Right lobe of liver (tissue), 6 donors: Measurements from ENCODE around the gene BAIAP2L2. TPM values are rescaled to one million over a fixed set of nuclear protein-coding genes. Genes with fewer than 3 reads are reported as not detected.

Source experiments
- ATAC-seq, 4 donors: fragments of 200-7000 bp; cut with Tn5 transposase; one replicate each; pipeline ENCODE4 v1.9.1; 2020; ENCODE audit warnings: mild to moderate bottlenecking in 4 of 4, moderate library complexity in 4 of 4
- DNase-seq, 3 donors: peaks; one replicate each; pipeline ENCODE4 v3.0.0-alpha.2; 2020
- H3K27ac ChIP-seq, 3 donors: fragments of 200-600 bp; one replicate each; pipeline ENCODE4 v1.8.0; 2022
- H3K27me3 ChIP-seq, 2 donors: fragments of 200-600 bp; one replicate each; pipeline ENCODE4 v1.8.0; 2022
- H3K36me3 ChIP-seq, 4 donors: fragments of 200-600 bp; sonication (generic) in 1 of 4; one replicate each; pipeline versions ENCODE4 v1.5.1 to v1.8.0; 2017 to 2022; ENCODE audit warnings: control low read depth in 1 of 4
- H3K4me1 ChIP-seq, 4 donors: fragments of 200-600 bp; sonication (generic) in 1 of 4; one replicate each; pipeline versions ENCODE4 v1.5.1 to v1.8.0; 2017 to 2022; ENCODE audit warnings: control low read depth in 1 of 4
- H3K4me3 ChIP-seq, 3 donors: fragments of 200-600 bp; one replicate each; pipeline ENCODE4 v1.8.0; 2022
- H3K9me3 ChIP-seq, 4 donors: fragments of 200-600 bp; sonication (generic) in 1 of 4; one replicate each; pipeline versions ENCODE4 v1.5.1 to v1.8.0; 2017 to 2022; ENCODE audit warnings: control low read depth in 1 of 4
- POLR2A ChIP-seq: fragments of 450-650 bp; IDR thresholded peaks from one replicate; pipeline ENCODE4 v1.6.1; 2017; ENCODE audit warnings: antibody characterized with exemption, mild to moderate bottlenecking
- WGBS: methylation state at CpG from one replicate; pipeline ENCODE4 v1.1.6; 2018; ENCODE audit warnings: low coverage, low lambda C conversion rate; ENCODE audit not compliant: insufficient coverage; ENCODE audit errors: missing lambda C conversion rate; 5-methylcytosine and 5-hydroxymethylcytosine counted together
- intact Hi-C, 2 donors: fragments of 100-400 bp; cut with DNase I; formaldehyde crosslinking; loops; one replicate each; pipeline versions ENCODE4 v1.11.2 to v1.14.1; 2022
- total RNA-seq, 6 experiments: library from RNA; depleted of rRNA in 2 of 6; stranded (reverse); fragments of >200 nt in 2 of 6; fragmentation: NEBNext Ultra II Directional in 3 of 6; extraction: Animal tissue kit (Norgen Biotek cat#: 25700) in 3 of 6; gene quantifications; one replicate each; pipeline versions ENCODE4 v1.1.0 to v1.2.4, GENCODE V29; 2016 to 2023
- TF ChIP-seq, protein P1 (sequence below), 4 donors: fragments of 200-600 bp in 3 of 4; fragments of 450-650 bp in 1 of 4; IDR thresholded peaks; one replicate each; pipeline versions ENCODE4 v1.5.1 to v1.8.0; 2016 to 2022; ENCODE audit warnings: antibody characterized with exemption in 4 of 4, mild to moderate bottlenecking in 2 of 4
- donor health status: DM: no; HTN: yes; CAD: no.
- donor health status: DM: no; HTN: no; CAD: no.
- donor health status: DM: no; HTN: no; CAD: no.
- donor health status: DM: no; HTN: yes; CAD: no.
- donor health status: DM: no; HTN: yes; CAD: no.

BAIAP2L2 gene
- total RNA-seq, 6 experiments from 2014 or later = 0.79 to 5.0 (median 1.4) TPM

DNA sequence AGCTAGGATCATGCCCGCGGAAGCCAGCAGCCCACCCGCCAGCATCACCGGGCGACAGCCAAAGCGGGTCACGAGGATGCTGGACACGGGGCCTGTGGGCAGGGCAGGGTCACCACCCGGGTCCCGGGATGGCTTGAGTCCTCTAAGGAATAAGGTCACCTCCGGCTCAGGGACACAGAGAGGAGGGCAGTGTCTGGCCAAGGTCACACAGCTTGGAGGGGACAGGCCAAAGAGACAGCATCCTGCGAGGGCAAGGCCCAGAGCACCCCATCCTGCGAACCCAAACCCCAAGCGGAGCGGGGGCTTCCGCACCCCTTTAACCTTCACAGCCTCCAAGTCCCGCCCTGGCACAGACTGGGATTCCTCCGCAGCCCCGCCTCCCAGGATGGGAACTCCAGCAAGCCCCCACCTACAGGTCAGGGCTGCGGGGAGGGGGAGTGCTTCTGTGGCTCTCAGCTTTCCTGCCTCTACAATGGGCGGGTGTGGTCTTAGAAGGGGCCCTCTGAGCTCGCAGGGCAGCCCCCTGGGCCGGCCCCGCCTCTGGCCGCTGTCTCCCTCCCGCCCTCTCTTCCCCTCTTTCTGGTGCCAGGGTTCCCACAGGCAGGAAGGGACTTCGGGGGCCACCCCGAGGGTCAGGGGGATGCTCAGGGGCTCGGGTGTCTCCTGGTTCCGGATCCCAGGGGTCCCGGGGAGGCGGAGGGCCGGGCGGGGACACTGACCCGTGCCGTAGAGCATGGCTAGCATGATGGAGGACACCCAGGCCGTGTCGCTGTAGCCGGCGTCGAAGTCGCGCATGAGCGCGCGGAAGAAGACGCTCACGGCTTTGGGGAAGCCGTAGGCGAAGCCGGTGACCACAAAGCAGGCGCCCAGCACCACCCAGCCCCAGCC is 28.3 kb downstream of the BAIAP2L2 start:
- intact Hi-C loops = no loop called here
- peaks cover 0 to 5% (median 0%) of the 10 kb centered on the region in 4 donors for H3K4me1 ChIP-seq
- peak; percentile 15 to 51 (median 45) for DNase-seq
- WGBS = 30% methylated on average over 2 of the region's 52 CpGs
- H3K9me3 ChIP-seq = no peaks in the 10 kb centered on the region
- ATAC-seq = no peak
- no peaks in the 10 kb centered on the region for H3K27me3 ChIP-seq
- H3K36me3 ChIP-seq = no peaks in the 10 kb centered on the region
- no peak overlapping the region for H3K27ac ChIP-seq
- no peak for TF ChIP-seq POLR2A
- TF ChIP-seq, protein P1, sequence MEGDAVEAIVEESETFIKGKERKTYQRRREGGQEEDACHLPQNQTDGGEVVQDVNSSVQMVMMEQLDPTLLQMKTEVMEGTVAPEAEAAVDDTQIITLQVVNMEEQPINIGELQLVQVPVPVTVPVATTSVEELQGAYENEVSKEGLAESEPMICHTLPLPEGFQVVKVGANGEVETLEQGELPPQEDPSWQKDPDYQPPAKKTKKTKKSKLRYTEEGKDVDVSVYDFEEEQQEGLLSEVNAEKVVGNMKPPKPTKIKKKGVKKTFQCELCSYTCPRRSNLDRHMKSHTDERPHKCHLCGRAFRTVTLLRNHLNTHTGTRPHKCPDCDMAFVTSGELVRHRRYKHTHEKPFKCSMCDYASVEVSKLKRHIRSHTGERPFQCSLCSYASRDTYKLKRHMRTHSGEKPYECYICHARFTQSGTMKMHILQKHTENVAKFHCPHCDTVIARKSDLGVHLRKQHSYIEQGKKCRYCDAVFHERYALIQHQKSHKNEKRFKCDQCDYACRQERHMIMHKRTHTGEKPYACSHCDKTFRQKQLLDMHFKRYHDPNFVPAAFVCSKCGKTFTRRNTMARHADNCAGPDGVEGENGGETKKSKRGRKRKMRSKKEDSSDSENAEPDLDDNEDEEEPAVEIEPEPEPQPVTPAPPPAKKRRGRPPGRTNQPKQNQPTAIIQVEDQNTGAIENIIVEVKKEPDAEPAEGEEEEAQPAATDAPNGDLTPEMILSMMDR (IDR thresholded peaks at IDR 0.05) = no peak
- H3K4me3 ChIP-seq = no peak overlapping the region

DNA sequence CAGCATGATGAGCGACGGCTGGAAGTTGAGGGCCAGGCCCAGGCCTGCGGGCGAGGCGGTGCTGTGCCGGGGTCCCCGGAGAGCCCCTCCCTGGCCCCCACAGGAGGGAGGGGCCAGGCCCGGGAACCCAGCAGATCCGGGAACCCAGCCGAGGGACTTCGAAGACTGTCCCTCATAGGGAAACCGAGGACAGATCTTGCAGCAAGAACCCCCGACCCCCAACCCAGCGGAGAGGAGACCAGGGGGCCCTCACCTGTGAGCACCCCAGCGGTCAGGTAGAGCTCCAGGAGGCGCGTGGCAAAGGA is 28.9 kb downstream of the BAIAP2L2 start:
- Histone ChIP-seq H3K9me3 (no peaks in the 10 kb centered on the region), H3K4me3 (peak overlapping the region in 1 of 3 donors; percentile 31), H3K27me3 (no peaks in the 10 kb centered on the region), H3K27ac (no peak overlapping the region), H3K36me3 (no peaks in the 10 kb centered on the region), H3K4me1 (peaks cover 0 to 5% (median 0%) of the 10 kb centered on the region in 4 donors)
- intact Hi-C loops = no loop called here
- no CpG with 5 or more reads among the region's 17 CpGs for WGBS
- DNase-seq = peak in 2 of 3 donors; percentile 21 to 55
- ATAC-seq = no peak
- TF ChIP-seq POLR2A = no peak
- TF ChIP-seq, protein P1 (IDR thresholded peaks at IDR 0.05) = no peak

DNA sequence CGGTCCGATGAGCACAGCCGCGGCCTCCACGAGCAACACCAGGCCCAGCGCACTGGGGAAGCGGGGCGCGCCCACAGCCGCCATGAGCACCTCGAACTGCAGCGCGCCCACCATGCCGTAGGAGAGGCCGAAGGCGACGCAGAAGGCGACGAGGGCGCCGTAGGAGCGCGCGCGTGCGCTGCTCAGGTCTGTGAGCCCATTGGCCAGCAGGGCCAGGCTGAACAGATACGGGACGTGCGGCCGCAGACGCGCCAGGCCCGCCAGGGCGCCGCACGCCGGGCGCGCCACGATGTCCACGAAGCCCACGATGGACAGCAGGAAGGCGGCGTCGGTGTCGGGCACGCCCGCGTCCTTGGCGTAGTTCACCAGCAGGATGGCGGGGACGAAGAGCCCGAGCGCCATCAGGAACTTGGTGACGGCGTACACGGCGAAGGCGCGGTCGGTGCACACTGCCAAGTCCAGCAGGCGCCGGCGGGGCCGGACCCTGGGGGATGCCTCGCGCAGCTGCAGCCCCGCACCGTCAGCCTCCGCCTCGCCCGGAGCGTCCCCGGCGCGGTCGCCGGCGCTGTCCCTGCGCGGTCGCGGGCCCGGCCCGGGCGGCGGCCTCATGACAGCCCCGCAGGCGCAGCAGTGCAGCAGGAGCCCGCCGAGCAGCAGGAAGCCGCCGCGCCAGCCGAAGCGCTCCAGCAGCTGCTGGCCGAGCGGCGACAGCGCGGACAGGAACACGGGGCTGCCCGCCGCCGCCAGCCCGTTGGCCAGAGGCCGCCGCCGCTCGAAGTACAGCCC is 29.4 kb downstream of the BAIAP2L2 start:
- TF ChIP-seq, protein P1 (IDR thresholded peaks at IDR 0.05) = no peak
- no peak for TF ChIP-seq POLR2A

DNA sequence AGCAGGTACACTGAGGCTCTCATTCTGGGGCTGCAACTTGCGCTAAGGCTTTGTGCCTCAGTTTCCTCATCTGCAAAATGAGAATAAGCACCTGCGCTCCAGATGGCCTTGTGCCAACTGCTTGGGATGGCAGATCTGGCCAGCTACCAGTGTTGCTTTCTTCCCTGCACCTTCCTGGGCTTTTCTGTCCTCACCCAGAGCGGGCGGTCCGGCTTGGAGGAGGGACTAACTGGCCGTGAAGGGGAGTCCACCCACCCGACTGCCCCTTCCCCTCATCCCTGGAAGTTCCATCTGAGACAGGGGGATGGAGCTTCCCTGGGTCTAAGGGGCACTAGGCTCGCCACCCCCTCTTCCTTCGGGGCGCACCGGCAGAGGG is 30.0 kb downstream of the BAIAP2L2 start:
- WGBS = 70% methylated on average over 2 of the region's 11 CpGs
- H3K27me3 ChIP-seq = no peaks in the 10 kb centered on the region
- ATAC-seq (no peak), DNase-seq (peak in 2 of 3 donors; percentile 13 to 43)
- no peak for TF ChIP-seq POLR2A
- TF ChIP-seq, protein P1 (IDR thresholded peaks at IDR 0.05) = no peak
- peaks cover 0 to 5% (median 0%) of the 10 kb centered on the region in 4 donors for H3K4me1 ChIP-seq
- intact Hi-C loops = no loop called here
- H3K27ac ChIP-seq = no peak overlapping the region
- no peaks in the 10 kb centered on the region for H3K36me3 ChIP-seq
- H3K9me3 ChIP-seq = no peaks in the 10 kb centered on the region
- no peak overlapping the region for H3K4me3 ChIP-seq

More for the DNA sequence above, 29.4 kb downstream of the BAIAP2L2 start:
- Histone ChIP-seq H3K27ac (no peak overlapping the region), H3K36me3 (no peaks in the 10 kb centered on the region), H3K4me3 (peak overlapping the region in 1 of 3 donors; percentile 31), H3K27me3 (no peaks in the 10 kb centered on the region), H3K4me1 (peaks cover 0 to 5% (median 0%) of the 10 kb centered on the region in 4 donors), H3K9me3 (no peaks in the 10 kb centered on the region)
- intact Hi-C loops = no loop called here
- DNase-seq = peak; percentile 47 to 58 (median 49)
- ATAC-seq = peak; percentile 46 to 59 (median 56)
- WGBS = 3% methylated on average over 6 of the region's 110 CpGs
